HG03558 (cell line): ENCODE measurements around the gene MAEA.

Experiments used
- ATAC-seq: cut with Tn5 transposase; IDR thresholded peaks from one replicate; pipeline ENCODE4 v1.9.1; 2021; ENCODE audit warnings: moderate number of reproducible peaks; ENCODE audit not compliant: unreplicated experiment; ENCODE audit errors: extremely low read depth

The MAEA gene

DNA sequence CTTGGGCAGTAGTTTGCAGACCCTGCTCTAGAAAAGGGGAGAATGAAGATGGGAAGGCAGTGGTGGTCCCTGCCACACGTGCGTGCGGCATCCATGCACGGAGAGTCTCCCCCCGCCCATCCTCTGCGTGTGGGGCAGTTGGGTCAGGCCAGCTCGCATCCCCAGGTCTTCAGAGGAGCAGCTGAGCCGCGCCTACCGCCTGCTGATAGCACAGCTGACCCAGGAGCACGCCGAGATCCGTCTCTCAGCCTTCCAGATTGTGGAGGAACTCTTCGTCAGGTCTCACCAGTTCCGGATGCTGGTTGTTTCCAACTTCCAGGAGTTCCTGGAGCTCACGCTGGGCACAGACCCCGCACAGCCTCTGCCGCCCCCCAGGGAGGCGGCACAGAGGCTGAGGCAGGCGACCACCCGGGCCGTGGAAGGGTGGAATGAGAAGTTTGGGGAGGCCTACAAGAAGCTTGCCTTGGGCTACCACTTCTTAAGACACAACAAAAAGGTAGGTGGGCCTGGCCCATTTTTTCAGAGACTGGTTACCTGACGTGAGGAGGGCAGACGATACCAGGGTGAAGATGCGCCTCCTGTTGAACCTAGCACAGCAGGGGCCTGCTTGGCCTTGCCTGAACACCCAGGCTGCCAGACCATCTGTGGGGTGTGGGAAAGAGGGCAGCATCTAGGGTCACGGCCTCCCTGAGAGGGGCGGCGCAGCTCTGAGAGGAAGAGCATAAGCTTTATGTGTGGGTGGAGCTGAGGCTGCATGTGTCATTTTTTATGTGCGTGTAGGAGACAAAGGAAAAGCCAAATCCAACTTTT, 59.9 kb downstream of the MAEA start:
- ATAC-seq, result no peak

DNA sequence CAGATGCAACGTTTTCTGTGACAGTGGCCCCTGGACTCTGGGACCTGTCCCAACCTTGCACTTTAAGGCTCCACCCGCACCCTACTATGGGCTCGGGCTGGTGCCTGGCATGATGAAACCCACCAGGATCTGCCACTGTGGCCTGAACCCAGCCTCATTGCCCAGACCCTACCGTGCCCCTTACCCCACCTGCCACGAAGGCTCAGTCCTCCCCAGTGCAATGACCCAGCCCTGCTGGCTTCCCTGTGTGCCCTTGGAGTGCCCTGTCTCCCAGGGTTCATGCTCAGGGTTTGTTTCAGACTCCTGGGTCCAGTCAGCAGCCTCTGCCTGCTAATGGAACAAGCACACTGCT, 60.5 kb downstream of the MAEA start:
- ATAC-seq, result no peak

DNA sequence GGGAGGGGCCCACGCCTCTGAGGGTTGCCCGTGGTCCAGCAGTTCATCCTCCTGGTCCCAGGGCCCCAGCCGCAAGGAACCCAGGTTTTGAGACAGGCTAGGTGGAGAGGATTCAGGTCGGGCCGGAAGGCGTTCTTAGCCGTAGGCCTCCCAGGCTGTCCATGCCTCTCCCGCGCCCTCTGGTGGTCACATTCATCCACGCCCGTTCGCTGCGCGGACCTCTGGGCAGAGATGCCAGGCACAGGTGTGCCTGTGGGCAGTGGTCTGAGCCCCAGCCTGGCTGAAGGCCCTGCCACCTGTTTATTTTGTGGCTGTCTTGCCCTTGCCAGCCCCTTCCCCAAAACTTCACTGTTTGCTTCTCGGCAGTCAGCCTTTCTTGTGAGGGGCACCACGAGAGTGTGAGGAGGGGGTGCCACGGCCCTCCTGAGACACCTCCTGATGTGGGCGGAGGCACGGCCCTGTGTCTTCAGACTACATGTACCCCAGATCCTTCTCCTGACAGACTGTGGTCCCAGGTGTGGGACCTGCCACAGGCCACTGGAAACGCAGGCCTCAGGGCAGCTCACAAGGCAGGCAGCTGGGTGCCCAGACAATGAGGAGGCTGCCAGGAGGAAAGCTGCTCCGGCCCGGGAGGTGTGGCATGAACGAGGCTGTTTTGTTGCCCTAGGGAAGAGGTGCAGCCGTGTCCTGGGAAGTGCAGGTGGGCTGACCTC, 62.3 kb downstream of the MAEA start:
- ATAC-seq, result no peak

DNA sequence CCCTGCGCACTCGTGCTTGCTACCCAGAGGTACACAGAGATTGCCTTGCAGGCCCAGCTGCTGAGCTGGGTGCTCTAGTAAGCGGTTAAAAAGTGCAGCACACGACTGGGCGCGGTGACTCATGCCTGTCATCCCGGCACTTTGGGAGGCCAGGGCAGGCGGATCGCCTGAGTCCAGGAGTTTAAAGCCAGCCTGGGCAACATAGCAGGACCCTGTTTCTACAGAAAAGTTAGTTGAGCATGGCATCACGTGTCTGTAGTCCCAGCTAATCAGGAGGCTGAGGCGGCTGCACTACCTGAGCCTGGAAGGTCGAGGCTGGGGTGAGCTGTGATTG, 62.8 kb downstream of the MAEA start:
- ATAC-seq, result no peak

DNA sequence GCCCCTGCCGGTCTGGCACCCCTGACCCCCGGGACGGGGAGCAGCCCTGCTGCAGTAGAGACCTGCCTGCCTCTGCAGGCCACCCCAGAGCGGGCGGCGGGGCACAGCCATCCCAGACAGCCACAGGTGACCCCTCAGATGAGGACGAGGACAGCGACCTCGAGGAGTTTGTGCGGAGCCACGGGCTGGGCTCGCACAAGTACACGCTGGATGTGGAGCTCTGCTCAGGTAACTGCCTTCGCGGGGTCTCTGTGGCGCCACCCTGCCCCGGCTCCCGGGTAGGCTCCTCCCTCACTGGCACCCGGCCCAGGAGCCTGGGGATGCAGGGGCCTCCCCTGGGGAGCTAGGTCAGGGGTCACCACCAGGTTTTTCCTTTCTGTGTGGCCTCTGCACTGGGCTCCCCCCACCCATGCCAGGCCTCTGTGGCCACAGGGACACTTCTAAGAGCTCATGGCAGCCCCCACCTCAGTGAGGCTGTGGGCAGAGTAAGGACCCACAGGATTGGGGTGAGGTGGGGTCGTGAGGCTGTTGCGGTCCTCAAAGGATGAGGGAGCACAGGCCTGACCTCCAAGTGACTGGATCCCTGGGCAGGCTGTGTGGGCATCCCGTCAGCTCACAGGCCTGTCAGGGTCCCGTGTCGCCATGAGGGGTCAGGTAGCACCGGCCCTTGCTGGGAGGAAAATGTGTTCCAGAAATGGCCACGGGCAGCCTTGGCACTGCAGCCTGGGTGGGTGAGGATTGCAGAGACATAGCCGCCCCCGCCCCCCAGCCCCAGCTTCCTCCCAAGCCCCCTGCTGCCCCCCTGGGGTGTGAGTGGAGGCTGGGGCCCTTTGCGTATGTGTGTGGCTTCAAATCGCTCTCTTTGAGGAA, 63.7 kb downstream of the MAEA start:
- ATAC-seq, result no peak

DNA sequence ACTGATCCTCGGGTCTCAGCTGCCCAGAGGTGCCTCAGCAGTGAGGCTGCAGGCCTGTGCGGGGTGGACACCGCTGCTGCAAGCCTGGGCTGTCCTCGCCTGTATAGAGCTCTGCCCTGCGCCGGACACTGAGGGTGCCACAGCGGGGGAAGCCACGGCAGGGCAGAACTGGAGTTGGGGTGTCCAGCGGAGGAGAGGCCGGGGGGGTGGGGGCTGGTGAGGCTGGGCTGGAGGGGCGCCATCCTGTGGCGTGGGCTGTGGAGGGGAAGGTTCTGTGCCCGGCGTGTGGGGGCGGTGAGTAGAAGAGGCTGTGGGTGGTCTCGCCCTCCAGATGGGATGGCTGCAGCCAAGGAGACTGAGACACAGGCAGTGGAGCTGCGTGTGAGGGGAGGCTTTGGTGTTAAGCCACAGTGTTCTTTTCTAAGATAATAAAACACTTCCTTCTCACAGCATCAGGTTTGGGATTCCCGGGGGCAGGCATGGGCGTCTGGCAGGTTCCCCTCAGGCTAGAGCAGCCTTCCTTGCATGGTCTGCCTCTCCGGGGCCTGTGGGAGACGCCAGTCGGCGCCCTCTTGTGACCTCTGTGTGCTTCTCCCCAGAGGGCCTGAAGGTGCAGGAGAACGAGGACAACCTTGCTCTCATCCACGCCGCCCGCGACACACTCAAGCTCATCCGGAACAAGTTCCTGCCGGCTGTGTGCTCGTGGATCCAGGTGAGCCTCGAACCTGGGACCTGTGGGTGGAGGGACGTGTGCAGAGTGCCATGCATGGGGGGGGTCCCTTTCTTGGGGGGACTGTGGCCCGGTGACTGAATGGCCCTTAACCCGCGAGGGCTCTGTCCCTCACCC, 64.7 kb downstream of the MAEA start:
- no peak for ATAC-seq

DNA sequence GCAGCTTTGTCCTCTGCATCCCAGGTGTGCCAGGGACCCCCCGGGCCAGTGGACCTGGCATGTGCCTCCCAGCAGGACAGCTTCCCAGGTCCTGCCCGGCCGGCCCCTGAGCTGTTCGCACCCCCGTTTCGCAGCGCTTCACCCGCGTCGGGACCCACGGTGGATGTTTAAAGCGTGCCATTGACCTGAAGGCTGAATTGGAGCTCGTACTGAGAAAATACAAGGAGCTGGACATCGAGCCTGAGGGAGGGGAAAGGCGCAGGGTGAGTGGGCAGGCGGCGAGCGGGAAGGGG, 65.2 kb downstream of the MAEA start:
- no peak for ATAC-seq

DNA sequence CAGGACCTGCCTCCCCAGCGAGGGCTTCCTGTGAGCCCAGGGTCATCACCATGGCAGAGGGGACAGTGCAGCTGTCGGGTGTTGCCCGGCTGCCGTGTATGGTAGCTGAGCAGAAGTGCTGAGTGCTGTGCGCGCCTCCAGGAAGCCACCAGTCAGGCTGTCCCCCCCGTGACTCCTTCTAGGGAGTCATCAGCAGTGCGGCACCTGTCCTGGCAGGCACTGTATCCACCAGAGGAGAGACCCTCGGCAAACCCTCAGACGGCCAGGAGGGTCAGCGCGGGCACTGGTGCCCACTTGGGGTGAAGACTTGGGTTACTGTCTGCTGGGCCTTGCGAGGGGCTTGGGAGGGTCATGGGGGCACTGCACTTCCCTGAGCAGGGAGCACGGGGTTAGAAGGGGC, 65.7 kb downstream of the MAEA start:
- ATAC-seq, result no peak

DNA sequence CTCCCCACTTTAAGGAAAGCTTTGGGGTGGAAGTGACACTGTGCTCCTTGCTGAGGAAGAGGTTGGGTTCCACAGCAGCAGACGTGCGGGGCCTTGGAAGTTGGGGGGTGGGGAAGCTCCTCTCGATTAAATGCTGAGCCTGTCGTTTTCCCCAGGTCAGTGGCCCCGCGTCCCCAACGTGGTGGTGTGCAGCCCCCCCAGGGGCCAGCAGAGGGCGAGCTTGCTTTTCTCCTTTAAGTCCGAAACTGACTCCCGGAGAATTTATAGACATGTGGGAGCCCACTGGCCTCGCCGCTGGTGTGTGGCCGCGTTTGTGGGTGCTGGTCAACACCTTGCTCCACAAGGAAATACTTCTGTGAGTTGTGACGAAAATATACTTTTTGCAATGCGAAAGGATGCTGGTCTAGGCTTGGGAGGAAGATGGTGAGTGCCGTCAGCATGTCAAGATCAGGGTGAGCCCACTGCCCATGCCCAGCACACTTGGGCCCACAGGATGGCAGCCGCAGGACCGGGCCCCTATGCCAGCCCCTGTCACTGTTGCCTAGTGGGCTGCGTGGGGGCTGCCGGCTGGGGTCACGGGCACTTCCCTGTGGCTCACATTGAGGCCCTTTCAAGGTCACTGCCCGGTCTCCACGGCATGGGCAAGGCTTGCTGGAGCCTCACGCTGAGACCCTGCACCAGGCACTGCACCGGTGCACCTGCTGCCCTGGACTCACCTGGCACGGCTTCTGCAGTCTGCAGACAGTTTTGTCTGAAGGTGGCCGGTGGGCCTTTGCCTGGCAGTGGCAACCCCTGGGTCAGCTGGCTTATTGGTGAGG, 66.7 kb downstream of the MAEA start:
- no peak for ATAC-seq

DNA sequence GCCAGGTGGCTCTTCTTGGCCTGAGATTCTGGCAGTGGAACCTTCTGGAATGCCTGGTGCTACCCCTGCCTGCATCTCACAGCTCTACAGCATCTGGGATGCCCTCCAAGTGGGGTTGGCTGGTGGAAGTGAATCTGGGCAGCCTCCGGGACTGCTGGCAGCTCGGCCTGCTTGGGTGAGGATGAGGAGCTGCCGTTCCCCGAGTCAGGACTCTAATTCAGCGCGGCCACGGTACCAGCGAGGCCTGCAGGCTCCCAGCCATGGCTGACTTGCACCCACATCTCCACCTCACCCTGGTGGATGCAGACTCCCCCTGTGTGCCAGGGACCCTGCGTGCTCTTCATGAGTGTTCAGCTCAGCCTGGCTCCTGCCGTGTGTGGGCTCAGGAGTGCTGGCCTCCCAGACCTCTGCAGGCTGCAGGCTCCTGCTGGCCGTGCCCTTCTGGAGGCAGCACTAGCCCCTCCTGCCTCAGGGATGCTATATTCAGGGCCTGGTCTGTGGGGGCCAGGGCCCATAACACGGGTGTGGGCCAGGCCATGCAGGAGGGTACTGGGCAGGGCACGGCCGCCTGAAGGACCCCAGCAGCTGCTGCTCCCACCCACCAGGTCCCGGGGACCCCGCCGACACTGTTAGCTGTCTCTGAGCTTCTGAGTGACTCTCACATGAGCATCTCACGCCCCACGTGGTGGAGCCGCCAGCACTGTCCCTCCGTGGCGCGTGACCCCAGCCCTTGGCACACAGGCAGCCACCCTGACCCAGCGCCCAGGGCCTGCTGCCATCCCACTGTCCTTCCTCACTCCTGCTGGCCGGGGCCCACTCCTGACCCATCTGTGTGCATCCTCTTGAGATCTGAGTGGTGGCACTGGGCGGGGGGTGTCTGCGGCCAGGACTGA, 67.9 kb downstream of the MAEA start:
- no peak for ATAC-seq

DNA sequence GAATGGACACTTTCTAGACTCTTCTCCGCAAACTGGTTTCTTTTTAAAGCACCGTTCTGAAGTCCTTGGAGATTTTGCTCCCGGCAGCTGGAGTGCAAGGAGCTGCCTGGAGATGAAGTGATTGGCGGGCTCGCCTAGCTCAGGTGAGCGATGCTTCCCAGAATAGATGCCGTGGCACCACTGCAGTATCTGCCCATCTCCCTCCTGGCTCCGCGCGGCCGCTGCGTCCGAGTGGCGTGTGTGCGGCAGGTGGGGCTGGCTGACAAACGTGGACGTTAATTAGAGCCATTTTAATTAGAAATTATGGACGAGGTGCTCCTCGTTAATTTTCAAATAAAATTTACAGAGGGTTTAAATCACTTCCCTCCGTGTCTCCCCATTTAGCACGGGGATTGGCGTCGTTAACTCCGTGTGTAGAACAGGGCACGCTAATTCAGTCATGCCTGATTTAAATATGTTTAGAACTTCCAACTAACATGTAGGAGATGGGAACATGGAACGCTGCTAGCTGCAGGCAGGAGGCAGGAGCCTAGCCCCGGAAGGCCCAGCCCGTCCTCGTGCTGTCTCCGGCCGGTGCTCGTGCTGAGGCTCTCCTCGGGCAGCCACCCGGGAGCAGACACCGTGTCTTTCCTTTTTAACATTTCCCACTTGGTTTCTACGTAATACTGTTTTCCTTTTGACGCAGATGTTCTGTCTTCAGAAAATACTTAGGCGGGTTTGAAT, 68.9 kb downstream of the MAEA start:
- no peak for ATAC-seq

DNA sequence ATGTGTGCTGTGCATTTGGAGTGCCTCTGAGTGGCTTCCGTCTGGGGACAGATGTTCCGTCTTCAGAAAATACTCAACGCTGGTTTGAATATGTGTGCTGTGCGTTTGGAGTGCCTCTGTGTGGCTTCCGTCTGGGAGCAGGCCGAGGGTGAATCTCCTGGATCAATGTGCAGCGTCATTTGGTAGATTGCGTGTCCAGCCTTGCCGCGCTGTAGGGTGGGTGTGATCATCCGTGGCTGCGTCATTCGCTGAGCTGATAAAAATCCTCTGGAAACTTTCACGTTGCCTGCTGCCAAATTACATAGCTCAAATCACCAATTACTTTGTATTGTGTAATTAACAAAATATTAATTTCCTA, 69.4 kb downstream of the MAEA start:
- ATAC-seq, result no peak

DNA sequence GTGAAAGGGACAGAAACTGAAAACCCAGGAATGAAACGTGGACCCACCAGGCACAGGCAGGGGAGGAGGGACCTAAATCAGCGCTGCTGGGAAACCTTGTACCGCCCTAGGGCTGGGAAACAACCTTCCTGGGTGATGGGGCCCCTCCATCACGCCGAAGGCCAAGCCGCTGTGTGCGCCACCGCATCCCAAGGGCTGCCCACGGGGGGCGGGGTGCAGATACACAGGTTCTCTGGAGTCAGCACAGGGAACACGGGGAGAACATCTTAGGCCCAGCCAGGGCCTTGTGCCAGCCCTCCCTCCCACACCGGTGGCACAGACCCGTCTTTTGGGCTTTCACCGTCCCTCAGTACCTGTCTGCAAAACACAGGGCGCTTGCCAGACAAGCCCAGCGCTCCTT, 70.3 kb downstream of the MAEA start:
- ATAC-seq, result no peak

DNA sequence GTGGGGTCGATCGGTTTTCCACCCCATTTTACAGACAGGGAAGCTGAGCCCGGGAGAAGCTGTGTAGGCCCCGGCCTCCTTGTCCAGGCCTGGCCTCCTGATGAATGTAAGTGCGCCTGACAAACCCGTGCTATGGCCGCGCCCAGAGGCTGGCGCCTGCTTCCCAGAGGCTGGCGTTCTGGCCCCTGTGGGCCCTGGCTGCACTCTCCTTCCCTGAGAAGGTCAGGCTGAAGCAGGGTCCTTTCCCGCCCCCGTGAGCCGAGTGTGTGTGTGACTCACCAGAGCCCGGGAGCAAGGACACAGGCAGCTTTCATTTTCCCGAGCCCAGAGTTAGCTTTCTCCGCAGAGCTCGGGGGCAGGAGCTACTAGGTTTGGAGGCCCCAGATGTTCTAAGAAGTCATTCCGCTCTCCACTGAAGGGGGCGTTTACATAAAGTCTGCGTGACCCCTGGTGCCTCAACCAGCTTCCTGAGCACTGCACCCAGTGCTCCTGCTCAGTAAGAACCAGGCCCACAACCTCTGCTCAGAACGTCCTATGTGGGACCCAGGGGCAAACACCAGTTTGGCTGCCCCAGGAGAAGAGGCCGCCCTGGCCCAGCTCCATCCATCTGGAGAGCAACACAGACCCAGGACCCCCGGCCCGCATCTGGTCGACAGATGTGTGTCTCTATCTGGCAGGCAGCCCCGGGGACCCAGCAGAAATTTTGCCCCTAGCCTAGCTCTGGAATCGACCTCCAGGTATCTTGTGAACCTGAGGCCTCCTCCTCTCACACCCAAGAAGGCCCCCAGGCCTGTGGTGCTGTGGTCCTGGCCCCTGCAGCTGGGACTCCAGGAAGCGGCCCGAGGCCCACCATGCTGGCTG, 71.0 kb downstream of the MAEA start:
- no peak for ATAC-seq

DNA sequence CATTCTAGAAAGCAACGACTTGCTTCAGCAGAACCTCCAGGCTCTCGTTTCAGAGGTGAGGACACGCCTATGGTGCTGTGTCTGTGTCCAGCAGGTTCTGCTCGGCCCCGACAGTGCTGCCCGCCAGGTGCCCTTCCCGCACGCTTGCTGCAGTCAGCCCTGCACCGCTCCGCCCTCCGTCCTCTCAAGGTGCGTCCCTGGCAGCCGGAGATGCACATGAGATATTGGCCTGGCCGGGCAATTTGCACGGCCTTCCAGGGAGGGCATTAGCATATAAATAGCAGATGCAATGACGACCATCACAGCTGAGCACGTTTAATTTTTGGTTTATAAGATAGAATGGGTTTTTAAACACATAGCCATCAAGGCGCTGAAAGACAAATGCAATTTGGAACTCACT, 71.7 kb downstream of the MAEA start:
- no peak for ATAC-seq

DNA sequence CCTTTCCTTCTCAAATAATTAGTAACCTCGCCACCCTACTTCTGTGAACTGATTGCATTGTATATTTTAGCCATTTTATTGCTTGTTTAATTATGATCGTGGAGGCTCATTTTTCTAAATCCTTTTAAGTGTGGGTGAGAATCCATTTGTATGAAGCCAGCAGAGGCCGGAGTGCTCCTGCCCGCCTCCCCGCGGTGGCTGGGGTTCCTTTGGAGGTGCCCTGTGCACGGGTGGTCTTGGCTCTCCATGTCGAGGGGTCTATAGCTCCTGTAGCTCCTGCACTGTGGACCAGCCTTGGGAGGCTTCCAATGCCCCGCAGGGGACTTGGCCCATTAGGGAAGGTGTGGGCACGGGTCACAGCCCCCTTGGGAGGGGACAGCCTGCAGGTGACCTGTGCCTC, 72.4 kb downstream of the MAEA start:
- ATAC-seq, result no peak

DNA sequence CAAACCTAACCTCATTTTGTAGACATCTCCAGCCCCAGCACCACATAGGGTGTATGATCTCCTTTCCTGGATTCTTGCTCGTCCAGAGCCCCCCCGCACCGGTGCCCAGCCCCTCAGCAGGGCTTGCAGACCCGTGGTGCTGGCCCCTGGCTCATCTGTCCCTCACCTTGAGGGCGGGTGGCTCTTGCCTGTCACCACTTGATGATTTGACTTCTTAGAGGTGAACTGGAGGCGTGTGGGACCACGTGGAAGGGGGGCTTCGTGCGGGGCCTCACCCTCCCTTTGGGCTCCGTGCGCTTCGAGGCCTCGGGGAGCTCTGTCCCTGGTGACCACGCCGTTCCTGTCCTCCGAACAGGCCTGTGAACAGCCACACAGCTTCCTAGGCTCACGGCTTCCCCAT, 72.8 kb downstream of the MAEA start:
- no peak for ATAC-seq
